ENCODE measurements around the gene MRTFA.

MRTFA gene

DNA sequence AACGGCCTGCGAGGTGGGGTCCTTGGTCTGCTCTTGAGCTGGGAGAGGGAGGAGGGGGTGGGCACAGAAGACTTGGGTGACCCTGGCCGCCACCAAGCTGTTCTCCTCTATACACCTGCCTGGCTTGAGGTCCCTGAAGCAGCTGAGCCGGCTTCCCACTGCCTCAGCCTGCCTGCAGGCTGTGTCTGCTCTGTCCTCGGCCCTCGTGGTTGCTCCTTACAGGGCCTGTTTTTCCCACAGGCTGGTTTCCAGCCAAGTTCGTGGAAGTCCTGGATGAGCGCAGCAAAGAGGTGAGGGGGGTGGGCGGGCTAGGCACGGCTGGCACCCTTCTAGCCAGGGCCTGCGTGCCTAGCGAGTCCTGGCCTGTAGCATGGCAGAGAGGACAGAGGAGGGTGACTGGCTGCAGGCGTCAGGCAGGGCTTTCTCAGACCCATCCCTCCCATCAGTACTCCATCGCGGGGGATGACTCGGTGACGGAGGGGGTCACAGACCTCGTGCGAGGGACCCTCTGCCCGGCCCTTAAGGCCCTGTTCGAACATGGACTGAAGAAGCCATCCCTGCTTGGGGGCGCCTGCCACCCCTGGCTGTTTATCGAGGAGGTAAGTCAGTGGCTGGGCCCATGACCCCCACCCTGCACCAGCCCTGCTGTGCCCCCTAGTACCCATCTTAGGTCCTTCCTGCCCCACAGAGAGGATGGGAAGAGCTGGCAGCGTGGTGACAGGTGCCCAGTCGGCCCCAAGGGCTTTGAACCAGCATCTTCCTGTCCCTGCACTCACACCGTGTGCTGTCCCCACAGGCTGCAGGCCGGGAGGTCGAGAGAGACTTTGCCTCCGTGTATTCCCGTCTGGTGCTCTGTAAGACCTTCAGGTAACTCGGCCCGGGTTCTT is 228.4 kb downstream of the MRTFA start:
- in situ Hi-C loops (cut with MboI; ENCODE audit: low pct_unique_long_range_greater_than_20kb, low sequenced_read_pairs, unreplicated experiment), result no loop called here
- DNase-seq (ENCODE audit: low spot score), result no peak
- TF ChIP-seq CTCF (IDR thresholded peaks at IDR 0.05; ENCODE audit: extremely low read depth, insufficient read depth, missing control alignments), result no peak

- in situ Hi-C loops (cut with MboI; ENCODE audit: low pct_unique_long_range_greater_than_20kb, low sequenced_read_pairs, unreplicated experiment), result no loop called here
- no peak for TF ChIP-seq CTCF (IDR thresholded peaks at IDR 0.05; ENCODE audit: extremely low read depth, insufficient read depth, missing control alignments)
- no peak for DNase-seq (ENCODE audit: low spot score)
These were observed 229.3 kb downstream of the MRTFA start for GRCh38 chr22:40407021-40407761.

DNA sequence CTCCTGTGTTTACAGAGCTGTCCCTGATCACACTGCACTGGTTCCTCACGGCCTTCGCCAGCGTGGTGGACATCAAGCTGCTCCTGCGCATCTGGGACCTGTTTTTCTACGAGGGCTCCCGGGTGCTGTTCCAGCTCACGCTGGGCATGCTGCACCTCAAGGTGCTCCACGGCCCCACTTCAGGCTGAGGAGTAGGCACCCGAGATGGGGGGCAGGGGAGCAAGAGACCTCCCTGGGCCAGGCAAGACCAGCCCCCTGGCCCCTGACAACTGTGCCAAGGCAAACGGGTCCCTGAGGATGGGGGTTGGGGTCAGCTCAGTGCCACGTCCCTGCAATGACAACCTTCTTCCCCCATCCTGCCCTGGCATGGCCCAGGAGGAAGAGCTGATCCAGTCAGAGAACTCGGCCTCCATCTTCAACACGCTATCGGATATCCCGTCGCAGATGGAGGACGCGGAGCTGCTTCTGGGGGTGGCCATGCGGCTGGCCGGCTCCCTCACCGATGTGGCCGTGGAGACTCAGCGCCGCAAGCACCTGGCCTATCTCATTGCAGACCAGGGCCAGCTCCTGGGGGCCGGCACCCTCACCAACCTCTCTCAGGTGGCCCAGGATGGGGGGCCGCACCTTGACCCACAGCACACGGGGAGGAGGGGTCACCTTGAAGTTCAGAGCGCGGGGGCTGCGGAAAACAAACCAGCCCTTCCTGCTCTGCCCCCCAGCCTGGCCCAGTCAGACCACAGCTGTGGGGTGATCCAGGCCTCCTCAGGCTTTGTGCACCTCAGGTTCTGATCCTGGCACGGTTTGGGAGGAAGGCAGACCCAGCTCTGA is 230.2 kb downstream of the MRTFA start:
- no peak for TF ChIP-seq CTCF (IDR thresholded peaks at IDR 0.05; ENCODE audit: extremely low read depth, insufficient read depth, missing control alignments)
- in situ Hi-C loops (cut with MboI; ENCODE audit: low pct_unique_long_range_greater_than_20kb, low sequenced_read_pairs, unreplicated experiment), result no loop called here
- no peak for DNase-seq (ENCODE audit: low spot score)

DNA sequence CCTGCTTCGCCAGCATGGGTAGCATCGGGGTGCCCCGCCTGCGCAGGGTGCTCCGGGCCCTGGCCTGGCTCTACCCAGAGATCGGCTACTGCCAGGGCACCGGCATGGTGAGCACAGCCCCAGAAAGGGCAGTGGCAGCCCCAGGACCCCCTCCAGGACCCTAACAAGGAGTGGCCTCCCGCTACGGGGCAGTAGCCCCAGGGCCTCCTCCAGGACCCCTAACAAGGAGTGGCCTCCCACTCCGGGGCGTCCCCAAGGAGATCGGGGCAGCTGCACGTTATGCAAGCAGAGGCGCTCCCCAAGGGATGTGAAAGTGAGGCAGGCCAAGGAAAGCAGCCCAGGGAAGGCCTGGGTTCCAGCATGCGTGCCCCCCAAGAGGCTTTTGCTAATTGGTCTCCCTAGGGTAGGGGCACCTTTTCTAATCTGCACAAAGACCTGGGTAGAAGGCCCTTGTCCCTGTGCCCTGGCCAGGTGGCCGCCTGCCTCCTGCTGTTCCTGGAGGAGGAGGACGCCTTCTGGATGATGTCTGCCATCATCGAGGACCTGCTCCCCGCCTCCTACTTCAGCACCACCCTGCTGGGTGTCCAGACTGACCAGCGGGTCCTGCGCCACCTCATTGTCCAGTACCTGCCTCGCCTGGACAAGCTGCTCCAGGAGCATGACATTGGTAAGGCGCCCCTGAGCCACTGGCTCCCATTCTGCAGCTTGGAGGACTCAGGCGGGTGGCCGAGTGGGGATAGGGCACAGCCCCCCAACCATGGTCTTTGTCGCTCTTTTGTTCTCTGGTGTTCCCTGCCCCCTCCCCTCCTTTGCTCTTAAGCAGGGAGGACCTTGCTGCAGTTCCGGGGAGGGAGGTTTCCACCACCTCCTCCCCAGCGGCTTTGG is 231.1 kb downstream of the MRTFA start:
- in situ Hi-C loops (cut with MboI; ENCODE audit: low pct_unique_long_range_greater_than_20kb, low sequenced_read_pairs, unreplicated experiment), result no loop called here
- no peak for TF ChIP-seq CTCF (IDR thresholded peaks at IDR 0.05; ENCODE audit: extremely low read depth, insufficient read depth, missing control alignments)
- DNase-seq (ENCODE audit: low spot score), result no peak

DNA sequence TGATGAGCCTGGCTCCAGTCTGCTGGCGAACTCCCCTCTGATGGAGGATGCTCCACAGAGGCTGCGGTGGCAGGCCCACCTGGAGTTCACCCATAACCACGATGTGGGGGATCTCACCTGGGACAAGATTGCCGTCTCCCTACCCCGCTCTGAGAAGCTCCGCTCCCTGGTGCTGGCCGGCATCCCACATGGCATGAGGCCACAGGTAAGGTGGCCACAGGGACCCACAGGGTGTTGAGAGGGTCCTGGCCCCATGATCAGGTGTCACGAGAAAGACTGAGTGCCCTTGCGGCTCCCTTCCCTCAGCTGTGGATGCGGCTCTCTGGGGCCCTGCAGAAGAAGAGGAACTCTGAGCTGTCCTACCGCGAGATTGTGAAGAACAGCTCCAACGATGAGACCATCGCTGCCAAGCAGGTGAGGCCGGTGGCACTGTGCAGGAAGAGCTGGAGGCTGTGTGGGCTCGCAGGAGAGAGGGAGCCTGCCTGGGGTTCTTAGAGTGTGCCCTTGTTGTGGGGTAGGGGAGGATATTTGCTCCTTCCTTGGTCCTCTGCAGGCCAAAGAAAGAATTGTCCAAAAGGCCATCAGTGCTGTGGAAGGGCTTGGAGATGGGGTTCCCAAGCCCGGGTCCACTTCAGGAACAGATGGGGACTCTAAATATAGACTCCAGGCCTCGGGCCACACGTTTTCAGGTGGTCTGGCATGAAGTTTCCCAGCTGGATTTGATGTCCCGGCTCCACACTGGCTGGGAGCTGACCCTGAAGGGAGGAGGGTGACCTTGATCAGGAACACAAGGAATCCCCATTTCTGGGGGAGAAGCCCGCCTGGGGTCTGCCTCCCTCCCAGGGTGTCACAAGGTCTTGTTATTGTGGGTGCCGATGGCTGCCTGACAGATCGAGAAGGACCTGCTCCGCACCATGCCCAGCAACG is 232.0 kb downstream of the MRTFA start:
- in situ Hi-C loops (cut with MboI; ENCODE audit: low pct_unique_long_range_greater_than_20kb, low sequenced_read_pairs, unreplicated experiment), result no loop called here
- no peak for TF ChIP-seq CTCF (IDR thresholded peaks at IDR 0.05; ENCODE audit: extremely low read depth, insufficient read depth, missing control alignments)
- no peak for DNase-seq (ENCODE audit: low spot score)
